Neuronal stem cell (in vitro differentiated cells): ENCODE results near the gene YWHAQ. TPM values are rescaled to one million over a fixed set of nuclear protein-coding genes. Genes with fewer than 3 reads are reported as not detected.

Experiments
- small RNA-seq: library from polyadenylated mRNA; stranded (forward); fragments of <200 nt; extraction: miRNeasy Mini kit (QIAGEN cat#:217004); gene quantifications from one replicate; pipeline ENCODE3, GENCODE V24; 2013; ENCODE audit not compliant: insufficient read depth

YWHAQ gene

Small RNAs within 50 kb of the gene (small RNA-seq; reads per million reads assigned to genes)
- not detected for gene RF00019
